Hematopoietic multipotent progenitor cell treated with erythropoietin and hydrocortisone succinate and interleukin-3 and kit ligand, for 6 days (in vitro differentiated cells): ENCODE results near the gene MRPS11.
"Not testable (repeated sequence)": the region's sequence is repeated elsewhere in the genome, so short reads cannot be mapped to it uniquely, and the experiment has no call there.

Experiments used
- DNase-seq: peaks from one replicate; pipeline ENCODE4 v3.0.0-alpha.2; 2015

Gene MRPS11

GRCh38 chr15:88467073-88467934, at the start of gene MRPS11, which contains the start of gene MRPL46:
TSS of gene MRPS11 (plus strand) at chr15:88467708. CDS start at chr15:88467718, 10 bp downstream.
TSS of gene MRPL46 (minus strand) at chr15:88467388. CDS start at chr15:88467377, 11 bp downstream.
- peak; percentile 96 for DNase-seq

GRCh38 chr15:88419830-88420229, 47.7 kb upstream of the MRPS11 start:
- DNase-seq = no peak

DNA sequence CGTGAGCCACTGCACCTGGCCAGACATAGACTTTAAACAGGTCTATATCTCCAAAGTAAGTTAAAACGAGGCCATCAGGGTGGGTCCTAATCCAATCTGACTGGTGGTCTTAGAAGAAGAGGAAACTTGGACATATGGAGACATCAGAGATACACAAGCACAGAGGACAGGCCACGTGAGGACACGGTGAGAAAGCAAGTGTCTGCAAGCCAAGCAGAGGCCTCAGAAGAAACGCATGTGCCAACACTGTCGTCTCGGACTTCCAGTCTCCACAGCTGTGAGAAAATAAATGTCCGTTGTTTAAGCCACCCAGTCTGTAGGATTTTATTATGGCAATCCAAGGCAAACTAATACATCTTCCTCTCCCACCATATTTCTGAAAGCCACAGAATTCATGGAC, 44.2 kb upstream of the MRPS11 start:
- no peak for DNase-seq

DNA sequence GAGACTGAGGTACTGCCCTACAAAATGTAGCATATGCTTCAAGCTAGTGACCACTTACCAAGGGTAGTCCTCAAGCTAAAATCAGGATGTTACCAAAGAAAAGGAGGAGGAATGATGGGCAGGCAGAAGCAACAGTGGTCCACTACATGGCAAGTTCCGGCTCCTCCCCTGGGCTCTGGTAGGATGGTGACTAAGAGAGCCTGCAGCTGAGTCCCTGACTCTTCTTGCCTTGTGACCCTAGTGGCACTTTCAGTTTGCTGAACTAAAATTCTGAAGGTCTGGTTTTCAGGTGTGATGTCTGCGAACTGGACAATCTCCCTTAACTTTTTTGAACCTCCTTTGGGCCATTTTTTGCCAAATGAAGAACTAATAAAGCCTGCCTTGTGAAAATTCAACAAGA, 41.2 kb upstream of the MRPS11 start:
- no peak for DNase-seq

DNA sequence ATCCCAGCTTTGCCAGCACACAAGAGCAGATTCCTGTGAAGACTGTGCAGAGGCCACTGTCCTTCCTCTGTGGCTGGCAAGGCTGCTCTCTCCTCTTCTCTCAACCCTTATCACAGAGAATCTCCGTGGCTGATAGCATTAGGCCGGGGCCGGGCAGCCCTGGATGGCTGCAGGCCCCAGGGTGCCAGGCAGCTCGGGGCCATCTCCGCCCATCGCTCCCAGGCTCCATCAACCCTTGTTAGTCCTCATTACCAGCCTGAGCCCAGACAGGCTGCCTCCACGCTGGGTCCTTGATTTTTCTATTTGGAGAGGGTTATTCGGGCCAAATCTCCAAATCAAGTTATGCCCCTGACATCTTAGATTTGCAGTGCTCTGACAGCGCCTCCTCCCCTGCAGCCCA, 39.5 kb upstream of the MRPS11 start:
- DNase-seq = no peak

DNA sequence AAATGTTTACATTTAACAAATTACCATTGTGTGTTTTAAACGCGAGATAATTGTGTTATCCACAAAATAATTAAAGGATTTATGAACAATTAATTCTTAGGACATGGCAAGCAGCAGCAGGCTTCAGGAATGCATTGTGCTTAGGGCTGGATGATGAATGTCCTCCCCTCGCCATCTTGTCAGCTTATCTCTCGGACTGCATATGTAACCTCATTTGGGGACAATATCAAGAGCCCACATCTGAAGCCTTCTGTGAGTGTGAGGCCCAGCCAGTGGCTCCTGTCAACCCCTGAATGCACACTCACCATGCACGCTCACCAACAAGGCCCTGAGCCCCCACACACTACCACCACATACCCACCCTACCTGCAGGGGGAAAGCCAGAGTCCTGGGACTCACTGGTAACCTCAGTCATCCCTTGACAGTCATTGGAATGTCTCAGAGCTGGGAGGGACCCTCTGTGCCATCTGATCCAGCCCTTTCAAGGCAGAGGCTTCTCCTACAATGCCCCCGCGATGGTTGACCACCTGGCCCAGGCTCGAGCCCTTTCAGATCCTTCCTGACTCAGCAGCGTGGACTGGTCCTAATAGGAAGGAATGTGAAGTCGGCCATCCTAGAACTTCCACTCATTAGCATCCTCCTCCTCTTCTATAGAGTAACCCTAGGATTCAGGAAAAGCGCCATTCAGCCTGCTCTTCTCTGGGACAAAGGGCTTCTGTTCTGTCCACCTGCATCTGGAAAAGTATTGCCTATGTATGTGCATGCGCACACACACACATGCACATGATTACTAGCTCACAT, 38.5 kb upstream of the MRPS11 start:
- DNase-seq = no peak

GRCh38 chr15:88430051-88430450, 37.5 kb upstream of the MRPS11 start:
- DNase-seq = no peak

DNA sequence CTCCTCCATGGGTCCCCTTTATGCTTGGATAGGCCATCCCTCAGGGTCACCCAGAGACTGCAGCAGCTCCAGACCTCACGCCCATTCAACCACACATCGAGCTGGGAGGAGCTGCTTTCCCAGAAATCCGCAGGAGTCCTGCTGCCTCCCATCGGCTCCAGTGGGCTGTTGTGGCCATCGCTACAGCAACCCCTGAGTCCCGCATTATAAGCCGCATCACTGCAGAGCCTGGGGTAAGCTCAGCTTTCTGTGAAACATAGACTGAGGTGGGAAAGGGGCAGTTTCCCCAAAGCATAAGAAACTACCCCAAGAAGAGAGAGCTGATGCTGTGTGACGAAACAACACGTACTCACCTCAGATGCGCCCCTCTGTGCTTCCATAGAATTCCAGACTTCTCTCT, 36.1 kb upstream of the MRPS11 start:
- no peak for DNase-seq

DNA sequence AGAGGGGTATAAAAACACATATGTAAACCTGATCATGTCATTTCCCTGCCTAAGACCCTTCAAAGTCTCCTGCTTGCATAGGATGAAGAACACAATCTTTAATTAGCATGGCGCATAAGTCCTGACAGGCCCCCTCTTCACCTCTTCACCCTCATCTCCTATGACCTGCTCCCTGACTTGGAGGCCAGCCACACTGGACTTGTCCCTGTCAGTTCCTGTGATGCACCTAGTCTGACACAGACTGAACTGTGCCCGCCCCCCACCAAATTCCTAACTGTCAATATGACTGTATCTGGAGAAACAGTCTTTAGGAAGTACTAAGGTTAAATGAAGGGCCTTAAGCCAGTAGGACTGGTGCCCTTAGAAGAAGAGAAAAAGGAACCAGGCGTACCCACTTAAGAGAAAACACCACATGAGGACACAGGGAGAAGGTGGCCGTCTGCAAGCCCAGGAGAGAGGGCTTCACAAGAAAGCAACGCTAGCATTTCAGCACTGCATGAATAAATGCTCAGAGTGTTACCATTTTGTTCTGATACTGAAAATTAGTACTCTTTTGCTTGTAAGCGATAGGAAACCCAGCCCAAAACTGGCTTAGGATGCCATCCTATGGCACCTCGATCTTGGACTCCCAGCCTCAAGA, 34.3 kb upstream of the MRPS11 start:
- DNase-seq = no peak

DNA sequence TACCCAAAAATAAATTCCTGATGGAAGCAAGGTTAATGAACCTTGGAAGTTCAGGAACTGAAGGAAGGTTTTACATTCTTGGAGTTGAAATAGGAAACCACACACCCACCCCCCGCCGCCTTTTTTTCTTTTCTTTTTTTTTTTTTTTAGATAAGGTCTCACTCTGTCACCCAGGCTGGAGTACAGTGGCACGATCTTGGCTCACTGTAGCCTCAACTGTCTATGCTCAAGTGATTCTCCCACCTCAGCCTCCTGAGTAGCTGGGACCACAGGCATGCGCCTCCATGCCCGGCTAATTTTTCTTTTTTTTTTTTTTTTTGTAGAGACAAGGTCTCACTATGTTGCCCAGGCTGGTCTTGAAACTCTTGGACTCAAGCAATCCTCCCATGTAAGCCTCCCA, 33.4 kb upstream of the MRPS11 start:
- not testable (repeated sequence) for DNase-seq

DNA sequence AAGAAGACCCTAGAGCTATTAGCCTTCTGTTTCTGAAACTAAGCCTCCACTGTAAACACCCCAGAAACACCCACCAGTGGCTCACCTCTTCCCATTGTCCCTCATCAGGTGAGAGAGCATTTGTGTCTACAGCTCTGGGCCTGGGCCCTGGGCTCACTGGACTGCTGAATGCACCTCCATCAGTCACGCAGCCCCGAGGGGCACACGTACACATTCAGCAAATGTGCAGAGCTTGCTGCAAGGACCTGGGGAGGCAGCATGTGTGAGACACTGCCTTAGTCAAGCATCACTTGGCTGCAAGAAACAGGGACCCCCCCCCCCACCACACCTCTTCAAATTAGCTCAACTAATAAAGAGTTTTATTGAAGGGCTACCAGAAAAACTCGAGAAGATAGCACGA, 29.3 kb upstream of the MRPS11 start:
- no peak for DNase-seq

GRCh38 chr15:88440021-88440420, 27.5 kb upstream of the MRPS11 start:
- no peak for DNase-seq

- DNase-seq = no peak
These were observed 26.3 kb upstream of the MRPS11 start for GRCh38 chr15:88441076-88441730.

- no peak for DNase-seq
These were observed 20.3 kb upstream of the MRPS11 start for GRCh38 chr15:88447206-88447605.

- DNase-seq = no peak
These were observed 19.8 kb upstream of the MRPS11 start for GRCh38 chr15:88447741-88448140.

DNA sequence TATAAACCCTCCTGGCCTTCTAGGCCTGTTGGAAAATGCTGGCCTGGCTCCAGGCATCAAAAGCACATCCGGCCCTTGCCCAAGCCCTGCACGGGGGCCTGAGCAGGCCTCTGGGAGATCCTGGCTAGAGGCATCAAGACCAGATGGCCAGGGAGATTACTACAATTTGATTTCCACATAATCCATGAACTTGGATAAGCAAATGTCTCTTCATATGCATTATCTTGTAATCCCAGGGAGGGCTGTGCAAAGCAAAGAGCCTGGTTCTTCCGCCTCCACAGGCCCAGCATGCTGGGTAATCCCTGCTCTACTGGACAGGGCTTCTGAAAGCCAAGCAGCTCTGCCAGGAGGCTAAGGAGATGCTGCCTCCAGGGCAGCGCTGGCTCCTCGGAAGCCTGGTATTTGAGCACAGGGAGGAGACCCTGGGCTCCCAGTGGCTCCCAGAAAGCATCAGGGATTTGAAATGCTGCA, 18.5 kb upstream of the MRPS11 start:
- no peak for DNase-seq

GRCh38 chr15:88449581-88449980, 17.9 kb upstream of the MRPS11 start:
- no peak for DNase-seq

DNA sequence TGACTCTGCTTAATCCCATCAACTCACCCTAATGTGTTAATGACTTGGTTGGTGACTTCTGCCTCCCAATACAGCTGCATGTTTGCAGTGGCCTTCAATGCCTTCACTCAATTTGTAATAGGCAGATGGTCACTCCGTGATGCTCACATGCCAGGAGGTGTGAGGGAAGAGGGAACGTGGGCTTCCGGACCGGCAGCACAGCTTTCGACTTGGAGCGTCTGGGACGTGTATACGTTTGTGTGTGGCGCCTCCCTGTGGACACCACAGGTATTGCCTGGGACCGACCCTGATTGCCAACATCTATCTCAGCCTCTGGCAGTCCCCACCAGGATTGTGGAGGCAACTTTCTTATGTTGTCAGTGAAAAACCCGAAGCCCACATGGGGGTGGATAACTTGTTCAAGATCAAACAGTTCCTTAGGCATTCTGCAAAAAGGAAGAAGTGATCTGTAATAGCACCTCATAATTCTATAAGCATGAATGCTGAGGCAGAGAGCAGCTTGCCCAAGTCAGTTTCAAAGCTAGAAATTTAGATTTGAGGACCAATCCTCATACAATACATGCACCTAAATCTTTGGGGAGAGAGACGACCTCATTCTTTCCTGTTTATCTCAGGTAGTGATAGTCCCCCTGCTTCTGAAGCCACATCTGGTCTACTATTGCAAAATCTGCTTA, 17.2 kb upstream of the MRPS11 start:
- peak; percentile 79 for DNase-seq

- DNase-seq = no peak
These were observed 13.9 kb upstream of the MRPS11 start for GRCh38 chr15:88453651-88454050.

- no peak for DNase-seq
These were observed 13.3 kb upstream of the MRPS11 start for GRCh38 chr15:88454236-88454635.

DNA sequence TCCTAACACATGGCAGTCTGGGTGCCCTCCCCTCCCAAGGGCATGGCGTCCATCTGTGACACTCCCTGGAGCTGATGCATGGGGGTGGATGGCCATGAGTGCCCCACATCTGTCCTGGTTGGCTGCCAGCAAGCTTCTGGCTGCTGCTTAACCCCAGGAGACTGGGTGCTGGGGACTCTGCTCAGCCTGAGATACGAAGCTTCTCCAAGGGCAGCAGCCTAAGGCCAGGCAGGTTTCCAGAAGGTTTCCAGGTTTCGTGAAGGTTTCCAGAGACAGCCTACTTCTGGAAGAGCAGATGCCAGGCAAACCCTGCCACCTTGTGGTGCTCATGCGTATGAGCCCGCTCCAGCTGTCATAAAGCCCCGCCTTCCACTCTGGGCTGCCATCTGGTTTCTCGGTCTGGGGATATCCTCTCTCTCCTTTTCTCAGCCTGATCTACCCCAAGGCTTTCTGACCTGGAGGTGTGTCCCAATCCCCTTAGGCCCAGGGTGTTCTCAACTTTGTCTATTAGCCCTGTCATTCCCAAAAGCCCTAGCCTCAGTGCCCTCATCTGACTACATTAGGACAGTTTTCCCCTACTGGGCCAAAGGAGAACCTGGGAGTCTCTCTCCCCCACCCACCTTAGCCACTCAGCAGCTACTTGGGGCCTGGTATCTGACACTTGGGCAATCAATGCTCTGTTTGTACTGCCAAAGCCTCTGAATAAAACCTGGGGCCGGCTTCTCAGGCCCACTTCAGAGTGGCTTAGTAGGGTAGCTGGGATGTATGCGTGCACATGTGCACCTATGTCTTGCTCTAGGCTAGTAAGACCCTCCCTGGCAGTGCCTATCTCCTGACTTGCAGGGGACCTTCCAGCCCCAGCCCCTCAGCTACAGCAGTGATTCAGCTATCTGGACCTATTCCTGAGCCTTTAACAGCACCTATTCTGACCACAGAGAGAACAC, 12.4 kb upstream of the MRPS11 start:
- peak; percentile 88 for DNase-seq
